DMS79 treated with DMSO at 0.1 percent for 48 hours (cell line): ENCODE measurements around the gene RAPSN.
A peak's percentile ranks its signal among the peaks of the same experiment; 100 is the strongest.

Experiments used
- DNase-seq: peaks from one replicate; lab custom pipeline; 2025; lab: John Stamatoyannopoulos, UW

The RAPSN gene

GRCh38 chr11:47464483-47464882 is 15.5 kb upstream of the RAPSN start:
- peak; percentile 98 for DNase-seq

- no peak for DNase-seq
These were observed 12.9 kb upstream of the RAPSN start for GRCh38 chr11:47461876-47462275.

- DNase-seq, result no peak
These were observed 11.8 kb upstream of the RAPSN start for GRCh38 chr11:47460571-47461235.

DNA sequence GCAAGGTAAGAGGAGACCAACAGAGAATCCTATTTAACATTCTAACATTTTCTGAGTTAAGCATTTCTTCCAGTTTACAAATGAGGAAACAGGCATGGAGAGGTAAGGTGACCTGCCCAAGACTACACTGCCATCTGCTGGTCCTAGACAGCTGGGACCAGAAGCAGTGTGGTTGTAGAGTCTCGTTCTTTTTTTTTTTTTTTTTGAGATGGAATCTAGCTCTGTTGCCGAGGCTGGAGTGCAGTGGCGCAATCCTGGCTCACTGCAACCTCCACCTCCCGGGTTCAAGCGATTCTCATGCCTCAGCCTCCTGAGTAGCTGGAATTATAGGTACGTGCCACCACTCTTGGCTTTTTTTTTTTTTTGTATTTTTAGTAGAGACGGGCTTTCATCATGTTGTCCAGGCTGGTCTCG is 5.3 kb upstream of the RAPSN start:
- DNase-seq, result peak; percentile 87

- DNase-seq, result no peak
These were observed 4.4 kb upstream of the RAPSN start for GRCh38 chr11:47453365-47453764.

GRCh38 chr11:47451990-47452389 is 3.1 kb upstream of the RAPSN start:
- DNase-seq, result no peak

DNA sequence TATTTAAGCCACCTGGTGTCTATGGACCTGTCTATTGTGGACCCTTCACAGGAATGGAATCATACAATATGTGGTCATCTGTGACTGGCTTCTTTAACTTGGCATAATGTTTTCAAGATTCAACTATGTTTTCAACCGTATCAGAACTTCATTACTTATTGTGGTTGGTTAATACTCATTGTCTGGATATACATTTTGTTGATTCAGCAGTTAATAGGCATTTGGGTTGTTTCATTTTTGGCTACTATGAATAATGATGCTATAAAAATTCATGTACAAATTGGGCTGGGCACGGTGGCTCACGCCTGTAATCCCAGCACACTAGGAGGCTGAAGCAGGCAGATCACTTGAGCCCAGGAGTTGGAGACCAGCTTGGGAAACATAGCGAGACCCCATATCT is 2.5 kb upstream of the RAPSN start:
- no peak for DNase-seq

DNA sequence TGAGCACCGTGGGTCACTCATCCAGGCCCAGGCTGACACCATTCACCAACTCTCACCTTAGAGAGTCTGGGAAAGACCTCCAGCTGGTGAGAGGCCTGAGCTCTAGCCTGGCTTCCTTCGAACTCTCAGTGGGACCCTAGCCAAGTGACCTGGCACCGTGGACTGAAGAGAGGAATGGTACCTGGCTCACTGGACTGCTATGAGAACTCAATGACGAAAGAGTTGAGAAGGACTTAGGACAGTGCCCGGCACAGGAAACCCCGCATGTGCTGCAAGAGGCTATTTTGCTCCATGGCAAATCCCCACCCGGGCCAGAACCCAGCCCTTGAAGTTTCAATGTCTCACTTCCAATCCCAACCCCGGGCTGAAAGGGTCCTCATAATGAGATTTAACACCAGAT is 605 bp upstream of the RAPSN start:
- no peak for DNase-seq

- DNase-seq, result no peak
These were observed 1.0 kb downstream of the RAPSN start for GRCh38 chr11:47447906-47448305.

DNA sequence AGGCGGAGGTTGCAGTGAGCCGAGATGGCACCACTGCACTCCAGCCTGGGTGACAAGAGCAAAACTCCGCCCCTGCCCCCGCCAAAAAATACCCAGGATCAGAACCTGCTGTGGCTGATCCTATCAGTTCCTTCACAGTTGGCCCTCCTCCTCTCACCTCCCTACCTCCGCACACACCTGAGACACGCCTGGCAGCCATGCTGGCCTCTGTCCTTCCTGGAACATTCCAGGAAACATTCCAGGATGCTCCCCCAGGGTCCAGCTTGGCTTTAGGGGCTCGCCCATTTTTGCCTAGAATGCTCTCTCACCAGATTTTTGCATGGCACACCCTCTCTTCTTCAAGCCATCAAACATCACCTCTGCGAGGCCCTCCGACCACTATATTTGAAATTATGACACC is 2.1 kb downstream of the RAPSN start:
- no peak for DNase-seq

DNA sequence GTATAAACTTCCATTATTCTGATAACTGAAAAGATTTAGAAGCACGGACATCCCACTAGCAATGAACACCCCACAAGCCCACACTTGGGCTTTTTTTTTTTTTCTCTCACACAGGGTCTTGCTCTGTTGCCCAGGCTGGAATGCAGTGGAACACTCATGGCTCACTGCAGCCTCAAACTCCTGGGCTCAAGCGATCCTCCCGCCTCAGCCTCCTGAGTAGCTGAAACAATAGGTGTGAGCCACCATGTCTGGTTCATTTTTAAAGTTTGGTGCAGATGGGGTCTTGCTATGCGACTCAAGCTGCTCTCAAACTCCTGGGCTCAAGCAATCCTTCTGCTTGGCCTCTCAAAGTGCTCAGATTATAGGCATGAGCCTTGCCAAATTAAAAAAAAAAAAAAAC is 3.1 kb downstream of the RAPSN start:
- no peak for DNase-seq

- no peak for DNase-seq
These were observed 5.1 kb downstream of the RAPSN start for GRCh38 chr11:47443817-47444216.

GRCh38 chr11:47443028-47443700 is 5.8 kb downstream of the RAPSN start:
- no peak for DNase-seq

DNA sequence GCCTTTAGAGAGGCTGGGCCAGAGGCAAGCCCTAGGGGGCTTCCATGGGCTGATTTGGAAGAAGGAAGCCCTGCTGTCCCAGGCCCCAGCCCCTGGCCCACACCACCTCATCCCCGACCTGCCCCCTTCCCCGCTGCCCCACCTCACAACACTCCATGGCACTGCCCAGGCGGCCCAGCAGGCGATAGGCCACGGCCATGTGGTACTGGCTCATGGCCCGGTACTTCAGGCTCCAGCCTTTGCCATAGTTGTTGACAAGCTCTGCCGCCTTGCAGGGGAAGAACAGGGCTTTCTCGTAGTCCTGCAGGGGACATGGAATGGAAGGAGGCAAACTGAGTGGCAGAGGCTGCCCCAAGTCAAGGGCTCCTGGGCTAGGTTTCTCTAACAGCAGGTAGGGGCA is 6.4 kb downstream of the RAPSN start:
- DNase-seq, result no peak

- DNase-seq, result no peak
These were observed 7.5 kb downstream of the RAPSN start for GRCh38 chr11:47441421-47441820.

- no peak for DNase-seq
These were observed 8.9 kb downstream of the RAPSN start for GRCh38 chr11:47440054-47440476.

DNA sequence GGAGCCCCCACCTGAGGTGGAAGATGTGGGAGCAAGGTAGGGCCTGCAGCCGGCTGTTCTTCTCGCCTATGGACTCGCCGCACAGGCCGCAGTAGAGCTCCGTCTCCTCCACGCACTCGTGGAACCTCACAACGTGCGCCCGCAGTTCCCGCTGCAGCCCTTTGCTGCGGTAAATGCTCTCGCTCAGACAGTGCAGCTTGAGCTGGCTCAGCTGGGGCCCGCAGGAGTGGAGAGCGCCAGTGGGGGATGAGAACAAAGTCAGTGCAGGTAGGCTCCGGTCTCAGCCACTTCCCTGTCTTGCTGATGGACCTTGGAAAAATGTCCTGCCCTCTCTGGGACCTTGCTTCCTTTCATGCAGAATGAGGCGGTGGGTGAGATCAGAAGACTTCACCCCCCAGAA is 10.2 kb downstream of the RAPSN start:
- no peak for DNase-seq

- peak; percentile 52 for DNase-seq
These were observed 11.1 kb downstream of the RAPSN start for GRCh38 chr11:47437746-47438418.

GRCh38 chr11:47437218-47437745 is 11.7 kb downstream of the RAPSN start:
- no peak for DNase-seq

- no peak for DNase-seq
These were observed 12.2 kb downstream of the RAPSN start for GRCh38 chr11:47436726-47437125.

DNA sequence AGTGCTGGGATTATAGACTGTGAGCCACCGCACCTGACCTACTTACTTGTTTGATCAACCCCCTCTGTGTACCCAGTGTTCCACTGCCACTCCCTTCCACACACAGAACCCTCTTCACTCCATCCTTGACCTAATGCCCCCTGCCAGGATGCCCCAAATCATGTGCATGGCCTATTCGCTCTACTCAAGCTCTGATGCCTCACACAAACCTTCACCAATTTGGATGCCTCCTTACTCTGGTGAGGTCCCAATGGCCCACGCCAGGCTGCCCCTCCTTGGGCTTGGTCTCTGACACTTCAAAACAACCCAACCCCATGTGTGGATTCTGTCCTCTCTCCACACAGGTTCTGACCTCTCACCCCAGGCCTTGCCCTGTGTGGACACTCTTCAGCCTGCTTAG is 13.2 kb downstream of the RAPSN start:
- no peak for DNase-seq

DNA sequence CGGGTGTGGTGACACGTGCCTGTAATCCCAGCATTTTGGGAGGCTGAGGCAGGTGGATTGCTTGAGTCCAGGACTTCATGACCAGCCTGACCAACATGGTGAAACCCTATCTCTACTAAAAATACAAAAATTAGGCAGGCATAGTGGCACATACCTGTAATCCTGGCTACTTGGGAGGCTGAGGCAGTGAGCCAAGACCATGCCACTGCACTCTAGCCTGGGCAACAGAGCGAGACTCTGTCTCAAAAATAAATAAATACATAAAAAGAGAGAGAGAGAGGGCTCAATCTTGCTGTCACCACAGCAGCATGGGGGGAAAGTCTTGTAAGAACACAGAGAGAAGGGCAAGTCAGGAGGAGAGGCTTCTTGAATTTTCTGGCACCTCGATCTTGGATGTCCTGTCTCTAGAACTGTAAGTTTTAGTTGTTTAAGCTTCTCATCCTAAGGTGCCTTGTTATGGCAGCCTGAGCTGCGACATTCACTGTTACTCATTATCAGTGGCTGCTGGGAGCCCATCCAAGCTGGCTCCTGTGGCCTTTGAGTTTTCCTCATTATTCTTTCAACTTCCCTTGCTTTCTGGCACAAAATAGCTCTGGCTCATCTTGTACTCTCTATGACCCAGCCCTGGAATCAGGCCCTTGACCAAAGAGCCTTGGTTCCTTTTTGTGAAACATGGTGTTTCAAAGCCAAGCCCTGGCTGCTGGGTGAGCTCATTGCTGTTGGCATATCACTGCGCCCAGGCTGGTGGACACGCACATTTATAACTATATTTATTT is 14.7 kb downstream of the RAPSN start:
- no peak for DNase-seq
